Measurements from ENCODE around the gene CDX1. TPM values are rescaled to one million over a fixed set of nuclear protein-coding genes. Genes with fewer than 3 reads are reported as not detected.

The CDX1 gene
- total RNA-seq, 1 experiment from 2014 or later: 0.22 TPM

GRCh38 chr5:150146862-150147601, 19.5 kb upstream of the CDX1 start:
- Histone ChIP-seq H2AFZ (ENCODE audit: low read length) (no peak overlapping the region), H2BK120ac (ENCODE audit: low read depth, low read length, poor library complexity, severe bottlenecking) (no peak overlapping the region), H4K8ac (replicated peaks; ENCODE audit: insufficient read length, low read depth, low read length) (no peak overlapping the region), H2BK12ac (ENCODE audit: insufficient read length, low read depth, low read length) (no peak overlapping the region), H3K4me2 (ENCODE audit: insufficient read depth, insufficient read length, low read length) (no peak overlapping the region), H3K9ac (ENCODE audit: extremely low read depth, insufficient read length, low read length) (no peak overlapping the region), H3K79me1 (ENCODE audit: insufficient read depth, low read depth, low read length, poor library complexity, severe bottlenecking) (no peaks in the 10 kb centered on the region), H3K4me1 (ENCODE audit: insufficient read depth, low read length) (peaks cover 5% of the 10 kb centered on the region; the same call in 1 of the 2 replicates), H3T11ph (ENCODE audit: low read length) (no peak overlapping the region), H4K91ac (ENCODE audit: insufficient read length, low read depth, low read length) (no peak overlapping the region), H3K56ac (ENCODE audit: insufficient read length, low read depth, low read length) (no peak overlapping the region), H4K20me1 (ENCODE audit: control insufficient read depth, insufficient read depth, insufficient read length) (no peaks in the 10 kb centered on the region), H3K9me3 (ENCODE audit: control insufficient read depth, low read depth, low read length) (no peaks in the 10 kb centered on the region), H2AK5ac (ENCODE audit: insufficient read length, low read length) (no peak overlapping the region), H3K27ac (ENCODE audit: insufficient read length, low read depth, low read length) (no peak overlapping the region), H3K79me2 (ENCODE audit: insufficient read depth, low read length) (no peaks in the 10 kb centered on the region), H3K23me2 (ENCODE audit: insufficient read length, low read depth, low read length, poor library complexity, severe bottlenecking) (no peaks in the 10 kb centered on the region), H3K18ac (ENCODE audit: insufficient read length, low read depth, low read length) (no peak overlapping the region), H3K4ac (ENCODE audit: low read depth, low read length) (no peak overlapping the region), H3K14ac (ENCODE audit: insufficient read depth, low read length) (no peak overlapping the region), H2BK20ac (ENCODE audit: low read depth, low read length, poor library complexity, severe bottlenecking) (no peak overlapping the region), H4K5ac (ENCODE audit: insufficient read length, low read depth, low read length) (no peak overlapping the region), H2BK5ac (ENCODE audit: insufficient read length, low read length) (no peak overlapping the region), H3K27me3 (ENCODE audit: insufficient read depth, low read length) (no peaks in the 10 kb centered on the region), H3K23ac (ENCODE audit: insufficient read length, low read depth, low read length) (no peak overlapping the region), H2BK15ac (ENCODE audit: low read depth, low read length) (no peak overlapping the region)
- DNase-seq: no peak
- Mint-ChIP-seq H3K9me3 (no peaks in the 10 kb centered on the region), H3K27ac (no peak overlapping the region), H3K36me3 (ENCODE audit: insufficient read depth in 1 of 3, low read depth in 3 of 3) (no peaks in the 10 kb centered on the region), H3K4me1 (peaks cover 21 to 27% of the 10 kb centered on the region in 2 experiments), H3K27me3 (ENCODE audit: low read depth) (peaks cover 6% of the 10 kb centered on the region; the same call in 1 of the 2 replicates), H3K4me3 (no peak overlapping the region)
- no peak for TF ChIP-seq CTCF (conservative IDR thresholded peaks at IDR 0.05)
- no CpG with 5 or more reads among the region's 14 CpGs for WGBS (ENCODE audit: extremely low coverage, insufficient read length, low lambda C conversion rate)

Data from H9 (cell line).